ENCODE results near the gene MEST. TPM values are rescaled to one million over a fixed set of nuclear protein-coding genes. Genes with fewer than 3 reads are reported as not detected.

The MEST gene
- 1 to 10 TPM; 1.4 to 1.8 TPM for total RNA-seq

DNA sequence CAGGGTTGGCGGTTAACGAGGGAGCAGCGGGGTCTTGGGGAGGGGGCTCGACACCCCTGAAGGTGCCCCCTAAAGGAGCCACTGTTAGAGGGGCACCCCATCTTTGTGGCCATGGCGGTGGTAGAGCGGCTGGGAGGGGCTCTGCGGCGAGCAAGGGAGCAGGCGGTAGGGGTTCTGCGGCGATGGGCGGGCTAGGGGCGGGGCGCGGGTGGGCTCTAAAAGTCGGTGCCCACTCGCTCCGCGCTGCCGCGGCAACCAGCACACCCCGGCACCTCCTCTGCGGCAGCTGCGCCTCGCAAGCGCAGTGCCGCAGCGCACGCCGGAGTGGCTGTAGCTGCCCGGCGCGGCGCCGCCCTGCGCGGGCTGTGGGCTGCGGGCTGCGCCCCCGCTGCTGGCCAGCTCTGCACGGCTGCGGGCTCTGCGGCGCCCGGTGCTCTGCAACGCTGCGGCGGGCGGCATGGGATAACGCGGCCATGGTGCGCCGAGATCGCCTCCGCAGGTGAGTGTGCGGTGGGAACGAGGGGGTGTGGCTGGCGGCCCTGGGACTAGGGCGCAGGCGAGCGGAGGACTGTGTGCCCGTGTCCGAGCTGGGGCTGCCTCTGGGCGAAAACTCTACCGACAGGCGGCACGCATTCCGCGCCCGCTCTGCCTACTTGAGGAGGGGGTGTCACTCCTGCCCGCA lies at the start of gene MEST:
TSS of gene MEST (plus strand) at position 245 of the 682 bp plus-strand sequence. CDS start at position 474, 229 bp downstream.

Small RNA genes within 50 kb of the gene (microRNA-seq; reads per million reads assigned to microRNA genes)
- gene MIR335 (ENCODE audit: borderline microRNAs expressed, borderline replicate concordance) = 36.5 reads per million, percentile 61 among the genes with 10 or more reads in this experiment

Other genes starting within 250 kb of the MEST start
- gene CPA2, start 225.2 kb upstream of the MEST start, total RNA-seq = not detected
- gene CPA4, start 198.9 kb upstream of the MEST start, total RNA-seq = not detected
- not detected for gene CPA5, start 147.3 kb upstream of the MEST start, total RNA-seq
- not detected for gene CPA1, start 111.6 kb upstream of the MEST start, total RNA-seq
- 10 to 100 TPM; 13.3 to 16.4 TPM for gene CEP41, start 51.1 kb upstream of the MEST start, total RNA-seq
- 1 to 10 TPM; 8.7 to 9.1 TPM for gene COPG2, start 176.7 kb downstream of the MEST start, total RNA-seq
- not detected for gene TSGA13, start 194.5 kb downstream of the MEST start, total RNA-seq
- gene KLF14, start 242.1 kb downstream of the MEST start, total RNA-seq = not detected

Measured in activated naive CD4-positive, alpha-beta T cell treated with anti-CD3 and anti-CD28 coated beads, Interleukin-2, amount 10 ng/mL, durations not matched to agents 5 hours and 36 hours (primary cell).